Esophagus squamous epithelium (tissue), 5 donors: ENCODE measurements around the gene STAT2. TPM values are rescaled to one million over a fixed set of nuclear protein-coding genes. Genes with fewer than 3 reads are reported as not detected.
A peak's percentile ranks its signal among the peaks of the same experiment; 100 is the strongest.

Experiments used
- DNase-seq: peaks from one replicate; lab custom pipeline; 2025; lab: John Stamatoyannopoulos, UW
- H3K27ac ChIP-seq, 4 donors: fragments of 200-600 bp; sonication (generic); one replicate each; pipeline ENCODE4 v1.5.1; 2016 to 2019; ENCODE audit warnings: mild to moderate bottlenecking in 1 of 4
- H3K27me3 ChIP-seq, 4 donors: fragments of 200-600 bp; sonication (generic); 1 replicate in 3 of 4; 2 replicates in 1 of 4; pipeline versions ENCODE4 v1.5.1 to v1.6.0; 2017 to 2021; ENCODE audit warnings: antibody characterized with exemption in 1 of 4
- H3K36me3 ChIP-seq, 3 donors: fragments of 200-600 bp; sonication (generic); one replicate each; pipeline ENCODE4 v1.5.1; 2016 to 2019
- H3K4me1 ChIP-seq, 3 donors: fragments of 200-600 bp; sonication (generic); one replicate each; pipeline ENCODE4 v1.5.1; 2017 to 2019
- H3K4me3 ChIP-seq, 4 donors: fragments of 200-600 bp; sonication (generic); 1 replicate in 3 of 4; 2 replicates in 1 of 4; pipeline ENCODE4 v1.5.1; 2016 to 2019; ENCODE audit warnings: mild to moderate bottlenecking in 2 of 4, moderate library complexity in 1 of 4
- H3K9me3 ChIP-seq, 3 donors: fragments of 200-600 bp; sonication (generic); one replicate each; pipeline ENCODE4 v1.5.1; 2016 to 2019
- CTCF ChIP-seq, 6 experiments: fragments of 450-650 bp in 4 of 6; fragments of 200-600 bp in 2 of 6; sonication (generic) in 2 of 6; IDR thresholded peaks; one replicate each; pipeline ENCODE4 v1.5.1; 2016 to 2019; ENCODE audit warnings: antibody characterized with exemption in 6 of 6, mild to moderate bottlenecking in 4 of 6, moderate library complexity in 4 of 6
- POLR2A ChIP-seq, 4 donors: fragments of 450-650 bp; IDR thresholded peaks; one replicate each; pipeline ENCODE4 v1.6.1; 2017; ENCODE audit warnings: antibody characterized with exemption in 4 of 4, mild to moderate bottlenecking in 4 of 4, moderate library complexity in 3 of 4
- WGBS, 2 donors: methylation state at CpG; one replicate each; pipeline ENCODE4 v1.1.5; 2018; 5-methylcytosine and 5-hydroxymethylcytosine counted together
- intact Hi-C: fragments of 100-400 bp; cut with DNase I; formaldehyde crosslinking; loops from one replicate; pipeline ENCODE4 v1.15.0; 2022
- small RNA-seq, 4 donors: library from RNA; depleted of rRNA; stranded (forward); fragments of <200 nt; gene quantifications; one replicate each; pipeline ENCODE3, GENCODE V24; 2016
- total RNA-seq, 4 donors: library from RNA; depleted of rRNA; stranded (reverse); fragments of >200 nt; gene quantifications; one replicate each; pipeline ENCODE4 v1.1.0, GENCODE V29; 2016
- donor health status: DM: yes; HTN: yes; CAD: no.

The STAT2 gene
- total RNA-seq, 4 donors from 2014 or later: 54.3 to 83.7 (median 62.4) TPM

GRCh38 chr12:56297400-56297799 is 62.5 kb downstream of the STAT2 start:
- peaks cover 26 to 89% (median 33%) of the 10 kb centered on the region in 3 donors for H3K4me1 ChIP-seq
- peaks cover 0 to 23% (median 4%) of the 10 kb centered on the region in 3 donors for H3K36me3 ChIP-seq
- no peak overlapping the region for H3K4me3 ChIP-seq
- no peaks in the 10 kb centered on the region for H3K9me3 ChIP-seq
- DNase-seq: no peak
- intact Hi-C loops: no loop called here
- H3K27ac ChIP-seq: peak overlapping the region in 3 of 4 donors; percentile 14 to 97 (median 42)
- H3K27me3 ChIP-seq: no peaks in the 10 kb centered on the region
- 61 to 85% methylated on average over 8 of the region's 8 CpGs for WGBS, 2 donors
- TF ChIP-seq POLR2A (IDR thresholded peaks at IDR 0.05) (no peak), CTCF (IDR thresholded peaks at IDR 0.05) (no peak)

- Histone ChIP-seq H3K27ac (peak overlapping the region in 1 of 4 donors; percentile 42), H3K36me3 (peaks cover 0 to 28% (median 4%) of the 10 kb centered on the region in 3 donors), H3K4me3 (no peak overlapping the region), H3K9me3 (no peaks in the 10 kb centered on the region), H3K4me1 (peaks cover 34 to 89% (median 37%) of the 10 kb centered on the region in 3 donors), H3K27me3 (no peaks in the 10 kb centered on the region)
- 58 to 71% methylated on average over 4 to 5 of the region's 5 CpGs for WGBS, 2 donors
- TF ChIP-seq CTCF (IDR thresholded peaks at IDR 0.05) (no peak), POLR2A (IDR thresholded peaks at IDR 0.05) (no peak)
- intact Hi-C loops: no loop called here
- DNase-seq: no peak
Observed at GRCh38 chr12:56296295-56296694, 63.6 kb downstream of the STAT2 start.

GRCh38 chr12:56293795-56294194 is 66.1 kb downstream of the STAT2 start:
- no peaks in the 10 kb centered on the region for H3K27me3 ChIP-seq
- intact Hi-C loops: no loop called here
- 65 to 82% methylated on average over 3 to 5 of the region's 5 CpGs for WGBS, 2 donors
- peak overlapping the region in 3 of 4 donors; percentile 10 to 42 (median 32) for H3K27ac ChIP-seq
- TF ChIP-seq POLR2A (IDR thresholded peaks at IDR 0.05) (no peak), CTCF (IDR thresholded peaks at IDR 0.05) (no peak)
- DNase-seq: no peak
- H3K36me3 ChIP-seq: peaks cover 0 to 53% (median 4%) of the 10 kb centered on the region in 3 donors
- no peak overlapping the region for H3K4me3 ChIP-seq
- H3K4me1 ChIP-seq: peaks cover 26 to 86% (median 28%) of the 10 kb centered on the region in 3 donors
- no peaks in the 10 kb centered on the region for H3K9me3 ChIP-seq

Small RNAs within 50 kb of the gene (small RNA-seq; reads per million reads assigned to genes)
- gene RNU7-40P: 0 reads per million in 4 donors

Other genes with a start within 250 kb of the STAT2 start
- 1,000 to 10,000 TPM in 3 of 4 donors, 100 to 1,000 TPM in 1; 966 to 4,641 (median 3,066) TPM for gene RPL41, start 243.5 kb downstream of the STAT2 start, total RNA-seq
- 1 to 10 TPM; 1.5 to 3.8 (median 2.3) TPM for gene ZC3H10, start 241.8 kb downstream of the STAT2 start, total RNA-seq
- 10 to 100 TPM; 42.6 to 70.8 (median 62.5) TPM for gene ESYT1, start 231.8 kb downstream of the STAT2 start, total RNA-seq
- gene MYL6B, start 207.5 kb downstream of the STAT2 start, total RNA-seq: 10 to 100 TPM; 26.3 to 51.0 (median 37.8) TPM
- 1,000 to 10,000 TPM; 1,011 to 2,279 (median 1,490) TPM for gene MYL6, start 201.7 kb downstream of the STAT2 start, total RNA-seq
- gene SMARCC2, start 170.6 kb downstream of the STAT2 start, total RNA-seq: 10 to 100 TPM; 31.7 to 64.9 (median 46.1) TPM
- 10 to 100 TPM; 21.1 to 42.5 (median 28.6) TPM for gene RNF41, start 138.2 kb downstream of the STAT2 start, total RNA-seq
- gene NABP2, start 135.8 kb downstream of the STAT2 start, total RNA-seq: 10 to 100 TPM; 17.2 to 31.0 (median 21.6) TPM
- 1 to 10 TPM in 1 of 4 donors, not detected in 3; 1.1 TPM for gene SLC39A5, start 130.1 kb downstream of the STAT2 start, total RNA-seq
- gene ANKRD52, start 101.7 kb downstream of the STAT2 start, total RNA-seq: 10 to 100 TPM in 3 of 4 donors, 1 to 10 TPM in 1; 9.2 to 15.8 (median 13.9) TPM
- 1 to 10 TPM; 1.6 to 9.5 (median 4.1) TPM for gene COQ10A, start 93.2 kb downstream of the STAT2 start, total RNA-seq
- 100 to 1,000 TPM; 126 to 175 (median 133) TPM for gene CS, start 59.8 kb downstream of the STAT2 start, total RNA-seq
- 10 to 100 TPM; 37.2 to 66.6 (median 55.3) TPM for gene CNPY2, start 44.1 kb downstream of the STAT2 start, total RNA-seq
- 10 to 100 TPM; 10.2 to 35.9 (median 14.9) TPM for gene PAN2, start 26.1 kb downstream of the STAT2 start, total RNA-seq
- gene IL23A, start 21.2 kb downstream of the STAT2 start, total RNA-seq: 10 to 100 TPM in 1 of 4 donors, 1 to 10 TPM in 2, not detected in 1; 2.6 to 28.6 (median 2.8) TPM
- not detected for gene APOF, start 2.8 kb upstream of the STAT2 start, total RNA-seq
- gene TIMELESS, start 89.3 kb upstream of the STAT2 start, total RNA-seq: 10 to 100 TPM in 2 of 4 donors, 1 to 10 TPM in 2; 6.9 to 16.4 (median 11.4) TPM
- under 1 TPM in 1 of 4 donors, not detected in 3; 0.09 TPM for gene MIP, start 94.5 kb upstream of the STAT2 start, total RNA-seq
- gene SPRYD4, start 108.5 kb upstream of the STAT2 start, total RNA-seq: 1 to 10 TPM; 2.3 to 3.6 (median 2.9) TPM
- 10 to 100 TPM in 1 of 4 donors, 1 to 10 TPM in 3; 4.9 to 10.5 (median 7.8) TPM for gene GLS2, start 128.1 kb upstream of the STAT2 start, total RNA-seq
- gene RBMS2, start 161.7 kb upstream of the STAT2 start, total RNA-seq: 10 to 100 TPM in 1 of 4 donors, 1 to 10 TPM in 3; 4.0 to 16.8 (median 6.8) TPM